HL-60/S4 treated with phorbol 12-myristate 13-acetate at 8.2 ng/mL for 4 days and 3 days (cell line): ENCODE results near the gene TBC1D22A.
"Not testable (repeated sequence)": the region's sequence is repeated elsewhere in the genome, so short reads cannot be mapped to it uniquely, and the experiment has no call there.

Experiments
- in situ Hi-C: fragments of 300-500 bp; cut with MboI; formaldehyde crosslinking; loops from 2 replicates; pipeline ENCODE4 v1.15.0; 2022; ENCODE audit warnings: low sequenced_read_pairs

TBC1D22A gene

GRCh38 chr22:47126344-47126811 is 363.9 kb downstream of the TBC1D22A start:
- in situ Hi-C loops = no loop called here

DNA sequence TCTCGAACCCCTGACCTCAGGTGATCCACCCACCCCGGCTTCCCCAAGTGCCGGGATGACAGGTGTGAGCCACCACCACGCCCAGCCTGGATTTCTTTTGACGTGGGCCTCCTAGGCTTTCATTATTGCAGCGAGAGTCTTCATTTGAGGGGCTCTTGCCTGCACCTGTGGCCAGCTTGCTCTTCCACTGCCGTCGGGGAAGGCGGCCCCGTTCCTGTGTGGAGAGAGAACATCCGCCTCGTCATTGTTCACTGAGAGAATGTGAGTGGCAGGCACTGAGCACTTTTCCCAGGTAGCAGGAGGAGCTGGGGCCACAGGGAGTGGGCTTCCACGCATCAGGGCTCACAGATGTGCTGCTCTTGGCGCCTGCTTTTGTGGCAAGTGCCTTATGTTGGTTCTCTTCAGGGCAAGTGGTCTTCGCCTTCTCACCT is 365.0 kb downstream of the TBC1D22A start:
- in situ Hi-C loops = no loop called here

GRCh38 chr22:47128216-47128615 is 365.8 kb downstream of the TBC1D22A start:
- in situ Hi-C loops = no loop called here

DNA sequence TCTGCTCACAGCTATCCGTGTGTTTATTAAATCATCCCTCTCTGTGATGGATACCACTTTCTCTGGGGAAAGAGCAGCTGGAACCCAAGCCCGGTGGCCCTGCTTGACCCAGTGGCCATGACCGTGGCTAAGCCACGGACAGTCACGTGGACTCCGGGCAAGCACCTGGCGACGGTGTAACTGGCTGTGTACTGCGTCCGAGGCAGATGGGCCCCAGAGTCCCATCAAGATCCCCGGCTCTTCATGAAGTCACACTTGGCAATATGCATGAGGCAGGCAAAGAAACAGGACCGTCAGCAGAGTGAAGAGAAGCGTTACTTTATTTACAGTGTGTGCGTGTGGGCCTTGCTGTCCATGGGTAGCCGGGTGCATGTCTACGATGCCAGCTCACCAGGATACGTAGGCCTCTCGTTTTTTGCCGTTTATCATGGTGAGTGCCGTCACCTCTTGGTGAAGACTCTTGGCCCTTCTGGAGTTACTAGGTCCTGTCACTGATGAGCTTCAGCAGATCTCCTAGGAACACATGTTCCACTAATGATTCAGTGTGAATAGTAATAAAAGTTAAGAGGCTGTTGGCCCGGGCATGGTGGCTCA is 366.3 kb downstream of the TBC1D22A start:
- in situ Hi-C loops = no loop called here

- in situ Hi-C loops = no loop called here
These were observed 367.6 kb downstream of the TBC1D22A start for GRCh38 chr22:47129902-47130635.

- in situ Hi-C loops = no loop called here
These were observed 368.6 kb downstream of the TBC1D22A start for GRCh38 chr22:47130883-47131631.

GRCh38 chr22:47131632-47132427 is 369.4 kb downstream of the TBC1D22A start:
- in situ Hi-C loops = no loop called here

- in situ Hi-C loops = no loop called here
These were observed 370.0 kb downstream of the TBC1D22A start for GRCh38 chr22:47132428-47132825.

- in situ Hi-C loops = no loop called here
These were observed 370.9 kb downstream of the TBC1D22A start for GRCh38 chr22:47133061-47133969.

DNA sequence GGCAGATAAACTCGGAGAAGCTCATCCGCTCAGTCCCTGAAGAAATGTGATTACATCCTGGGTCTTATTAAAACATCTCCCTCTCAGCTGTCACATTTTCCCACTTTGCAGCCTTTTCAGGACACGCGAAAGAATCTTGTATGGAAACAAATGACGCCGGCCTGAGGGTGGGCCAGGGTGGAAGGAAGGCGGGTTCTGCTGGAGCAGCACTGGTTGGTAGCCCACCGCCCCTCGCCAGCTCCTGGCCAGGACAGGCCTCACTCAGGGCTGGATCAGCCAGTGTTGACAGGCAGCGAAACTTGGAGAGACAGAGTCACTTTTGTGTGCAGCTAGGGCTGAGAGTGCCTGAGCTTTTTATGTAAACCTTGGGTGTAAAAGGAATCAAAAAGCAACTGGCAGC is 371.8 kb downstream of the TBC1D22A start:
- in situ Hi-C loops = no loop called here

DNA sequence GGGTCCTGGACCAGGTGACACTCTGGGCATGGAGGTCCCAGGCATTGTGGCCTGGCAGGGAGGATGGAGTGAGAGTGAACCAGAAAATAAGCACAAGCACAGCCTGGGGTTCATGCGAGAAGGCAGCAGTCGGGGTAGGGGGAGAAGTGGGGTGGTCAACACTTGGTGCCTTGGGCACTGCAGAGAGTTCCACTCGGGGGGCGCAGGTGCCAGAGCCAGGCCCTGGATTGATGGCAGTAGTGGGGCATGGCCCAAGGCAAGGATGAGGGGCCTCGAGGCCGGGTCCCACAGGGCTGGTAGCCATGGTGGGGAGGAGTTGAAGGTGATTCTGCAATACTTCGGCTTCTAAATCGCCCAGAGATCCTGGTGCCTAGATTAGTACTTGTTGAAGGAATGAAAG is 372.9 kb downstream of the TBC1D22A start:
- in situ Hi-C loops = no loop called here

GRCh38 chr22:47136050-47136449 is 373.6 kb downstream of the TBC1D22A start:
- in situ Hi-C loops = no loop called here

- in situ Hi-C loops = no loop called here
These were observed 374.2 kb downstream of the TBC1D22A start for GRCh38 chr22:47136671-47137070.

DNA sequence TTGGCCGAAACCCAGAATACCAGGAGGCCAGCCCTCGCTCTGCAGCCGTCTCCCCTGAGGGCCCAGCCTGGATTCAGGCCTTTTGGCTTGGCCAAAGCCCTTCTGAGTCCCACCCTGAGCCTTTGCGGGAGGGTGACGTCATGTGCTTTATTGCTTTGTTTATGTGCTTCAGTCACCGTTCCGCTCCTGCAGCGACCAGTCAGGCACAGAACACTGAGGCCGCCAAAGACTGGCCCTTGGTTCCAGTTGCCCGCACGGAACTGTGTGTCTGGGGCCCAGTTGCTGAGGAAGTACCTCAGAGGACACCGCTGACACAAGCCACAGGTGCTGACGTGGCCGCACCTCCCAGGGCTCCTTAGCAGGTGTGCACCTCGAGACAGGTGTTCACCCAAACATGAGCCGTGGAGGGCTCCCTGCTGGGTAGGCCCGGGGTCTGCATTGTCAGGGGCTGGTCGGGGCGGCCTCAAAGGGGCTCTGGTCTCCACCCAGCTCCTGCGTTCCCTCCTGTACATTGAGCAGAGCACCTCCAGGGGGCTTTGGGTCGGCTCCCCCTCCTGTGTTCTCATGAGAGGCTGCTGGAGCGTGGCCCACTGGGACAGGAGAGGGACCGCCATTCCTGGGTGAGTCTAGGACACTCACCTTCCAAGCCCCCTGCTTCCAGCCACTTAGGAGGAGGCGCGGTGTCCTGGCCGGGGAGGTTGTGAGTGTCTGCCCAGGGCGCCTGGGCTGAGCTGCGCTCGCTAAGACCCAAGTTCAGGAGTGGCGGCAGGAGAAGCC is 376.8 kb downstream of the TBC1D22A start:
- in situ Hi-C loops = no loop called here

- in situ Hi-C loops = no loop called here
These were observed 377.3 kb downstream of the TBC1D22A start for GRCh38 chr22:47139790-47140119.

- in situ Hi-C loops = not testable (repeated sequence)
These were observed 378.5 kb downstream of the TBC1D22A start for GRCh38 chr22:47140975-47141374.

GRCh38 chr22:47142427-47143046 is 380.1 kb downstream of the TBC1D22A start:
- in situ Hi-C loops = no loop called here

DNA sequence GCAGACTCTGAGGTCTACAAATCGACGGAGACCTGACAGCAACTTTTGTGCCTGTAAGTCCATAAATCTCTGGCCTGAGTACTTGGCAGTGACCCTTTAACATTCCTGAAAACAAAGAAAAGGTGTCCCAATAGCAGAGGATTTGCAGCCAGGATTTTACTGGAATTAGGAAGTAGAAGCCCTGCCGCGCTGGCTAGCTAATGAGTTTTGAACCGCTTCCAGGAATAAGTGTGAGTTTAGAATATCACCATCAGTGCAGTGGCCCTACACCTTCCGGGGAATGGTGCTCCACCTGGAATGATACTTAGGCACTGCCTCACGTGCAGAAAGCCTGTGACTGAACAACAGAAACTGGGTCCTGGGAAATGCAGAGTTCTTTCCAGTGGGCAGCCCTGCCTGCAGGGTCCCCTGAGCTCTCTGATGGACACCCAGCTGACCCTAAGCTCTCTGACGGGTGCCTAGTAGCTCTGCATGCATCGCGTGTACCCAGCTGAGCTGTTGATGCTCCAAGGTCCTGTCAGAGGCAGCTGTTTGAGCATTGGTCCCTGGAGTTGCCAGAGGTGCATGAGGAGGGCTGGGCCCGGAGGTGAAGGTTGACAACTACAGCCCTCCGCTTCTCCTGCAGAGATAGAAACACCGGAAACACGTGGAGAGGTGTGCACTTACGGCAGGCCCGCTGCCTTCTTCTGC is 380.9 kb downstream of the TBC1D22A start:
- in situ Hi-C loops = no loop called here
